ENCODE data around the gene CABLES1. TPM values are rescaled to one million over a fixed set of nuclear protein-coding genes. Genes with fewer than 3 reads are reported as not detected.

Gene CABLES1
- polyA plus RNA-seq, 3 donors, result 0.09 to 0.15 TPM; not detected in 1

DNA sequence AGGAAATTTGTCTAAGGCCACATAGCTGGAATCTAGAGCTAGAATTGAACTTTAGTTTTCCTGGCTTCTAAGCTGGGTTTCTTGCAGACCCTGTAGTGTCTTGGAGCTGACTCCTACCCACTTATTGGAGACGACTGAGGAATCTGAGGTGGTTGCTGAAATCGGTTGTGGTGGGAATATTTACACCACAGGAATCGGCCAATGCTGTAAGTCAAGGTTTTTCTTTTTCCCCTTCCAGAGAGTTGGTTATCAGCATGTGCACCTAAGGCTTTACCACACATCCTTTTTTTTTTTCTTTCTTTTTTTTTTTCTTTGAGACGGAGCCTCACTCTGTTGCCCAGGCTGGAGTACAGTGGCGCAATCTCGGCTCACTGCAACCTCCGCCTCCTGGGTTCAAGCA lies 9.4 kb downstream of the CABLES1 start:
- peaks cover 27% of the 10 kb centered on the region for H3K4me1 Mint-ChIP-seq
- Histone ChIP-seq H2AFZ (ENCODE audit: insufficient read depth, low read depth, low read length, poor library complexity, severe bottlenecking) (no peak overlapping the region), H3K27me3 (ENCODE audit: control insufficient read depth in 2 of 2, insufficient read depth in 2 of 2, low read length in 2 of 2) (no peaks in the 10 kb centered on the region), H4K20me1 (ENCODE audit: insufficient read depth, low read length) (no peaks in the 10 kb centered on the region), H3K9me3 (replicated peaks in 1 of 2; ENCODE audit: control insufficient read depth in 1 of 2, insufficient read depth in 1 of 2, low read length in 2 of 2) (no peaks in the 10 kb centered on the region), H3K9ac (ENCODE audit: insufficient read depth, low read length, poor library complexity, severe bottlenecking) (no peak overlapping the region), H3K4me2 (replicated peaks; ENCODE audit: extremely low read depth, low read length, poor library complexity, severe bottlenecking) (no peak overlapping the region), H3K36me3 (replicated peaks in 1 of 2; ENCODE audit: control insufficient read depth in 1 of 2, insufficient read depth in 2 of 2, low read length in 2 of 2) (no peaks in the 10 kb centered on the region), H3K4me1 (ENCODE audit: control insufficient read depth in 1 of 2, insufficient read depth in 2 of 2, low read length in 2 of 2) (peaks cover 20 to 25% of the 10 kb centered on the region in 2 donors), H3K27ac (ENCODE audit: low read depth in 1 of 2, low read length in 2 of 2) (no peak overlapping the region), H3K79me2 (ENCODE audit: insufficient read depth, low read length) (no peaks in the 10 kb centered on the region), H3K4me3 (replicated peaks in 1 of 3; ENCODE audit: low read depth in 2 of 3, low read length in 3 of 3) (no peak overlapping the region)
- no peaks in the 10 kb centered on the region for H3K36me3 Mint-ChIP-seq
- H3K9me3 Mint-ChIP-seq, result peaks cover 0 to 3% (median 0%) of the 10 kb centered on the region in 7 donors
- TF ChIP-seq, protein P1, sequence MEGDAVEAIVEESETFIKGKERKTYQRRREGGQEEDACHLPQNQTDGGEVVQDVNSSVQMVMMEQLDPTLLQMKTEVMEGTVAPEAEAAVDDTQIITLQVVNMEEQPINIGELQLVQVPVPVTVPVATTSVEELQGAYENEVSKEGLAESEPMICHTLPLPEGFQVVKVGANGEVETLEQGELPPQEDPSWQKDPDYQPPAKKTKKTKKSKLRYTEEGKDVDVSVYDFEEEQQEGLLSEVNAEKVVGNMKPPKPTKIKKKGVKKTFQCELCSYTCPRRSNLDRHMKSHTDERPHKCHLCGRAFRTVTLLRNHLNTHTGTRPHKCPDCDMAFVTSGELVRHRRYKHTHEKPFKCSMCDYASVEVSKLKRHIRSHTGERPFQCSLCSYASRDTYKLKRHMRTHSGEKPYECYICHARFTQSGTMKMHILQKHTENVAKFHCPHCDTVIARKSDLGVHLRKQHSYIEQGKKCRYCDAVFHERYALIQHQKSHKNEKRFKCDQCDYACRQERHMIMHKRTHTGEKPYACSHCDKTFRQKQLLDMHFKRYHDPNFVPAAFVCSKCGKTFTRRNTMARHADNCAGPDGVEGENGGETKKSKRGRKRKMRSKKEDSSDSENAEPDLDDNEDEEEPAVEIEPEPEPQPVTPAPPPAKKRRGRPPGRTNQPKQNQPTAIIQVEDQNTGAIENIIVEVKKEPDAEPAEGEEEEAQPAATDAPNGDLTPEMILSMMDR (IDR thresholded peaks at IDR 0.05), result no peak
- intact Hi-C loops (cut with micrococcal nuclease), result no loop called here
- no peak overlapping the region for H3K4me3 Mint-ChIP-seq
- no peak overlapping the region for H3K27ac Mint-ChIP-seq
- peaks cover 3 to 13% (median 7%) of the 10 kb centered on the region in 3 donors for H3K27me3 Mint-ChIP-seq (ENCODE audit: low read depth in 3 of 3)
- DNase-seq, result no peak
- WGBS (ENCODE audit: insufficient coverage), result no CpG with 5 or more reads among the region's 7 CpGs

DNA sequence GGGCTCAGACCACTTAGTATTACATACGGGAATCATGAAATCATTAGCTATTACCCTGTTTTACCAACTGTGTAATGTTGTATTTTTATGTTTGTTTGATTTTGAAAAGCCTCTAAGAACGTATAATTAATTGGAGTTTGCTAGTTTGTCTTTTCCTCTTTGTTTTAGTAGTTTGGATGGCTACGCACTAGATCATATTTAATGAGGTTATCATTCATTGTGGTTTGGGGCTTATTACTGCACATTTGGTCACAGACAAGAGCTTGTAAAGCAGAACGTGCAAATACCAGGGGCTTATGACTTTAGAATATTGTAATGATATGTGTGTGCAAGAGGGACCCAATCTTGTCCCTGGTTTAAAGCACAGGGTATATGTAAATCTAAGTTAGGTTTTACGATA lies 10.3 kb downstream of the CABLES1 start:
- H3K79me2 ChIP-seq (ENCODE audit: insufficient read depth, low read length), result no peaks in the 10 kb centered on the region
- no peaks in the 10 kb centered on the region for H3K36me3 Mint-ChIP-seq
- no CpG with 5 or more reads among the region's 5 CpGs for WGBS (ENCODE audit: insufficient coverage)

More for the DNA sequence above, 10.3 kb downstream of the CABLES1 start:
- Histone ChIP-seq H3K27ac (ENCODE audit: low read depth in 1 of 2, low read length in 2 of 2) (no peak overlapping the region), H3K4me3 (replicated peaks in 1 of 3; ENCODE audit: low read depth in 2 of 3, low read length in 3 of 3) (no peak overlapping the region), H3K27me3 (ENCODE audit: control insufficient read depth in 2 of 2, insufficient read depth in 2 of 2, low read length in 2 of 2) (no peaks in the 10 kb centered on the region), H3K4me2 (replicated peaks; ENCODE audit: extremely low read depth, low read length, poor library complexity, severe bottlenecking) (no peak overlapping the region), H3K36me3 (replicated peaks in 1 of 2; ENCODE audit: control insufficient read depth in 1 of 2, insufficient read depth in 2 of 2, low read length in 2 of 2) (no peaks in the 10 kb centered on the region), H3K4me1 (ENCODE audit: control insufficient read depth in 1 of 2, insufficient read depth in 2 of 2, low read length in 2 of 2) (peaks cover 20 to 25% of the 10 kb centered on the region in 2 donors), H4K20me1 (ENCODE audit: insufficient read depth, low read length) (no peaks in the 10 kb centered on the region), H3K9me3 (replicated peaks in 1 of 2; ENCODE audit: control insufficient read depth in 1 of 2, insufficient read depth in 1 of 2, low read length in 2 of 2) (no peaks in the 10 kb centered on the region), H3K9ac (ENCODE audit: insufficient read depth, low read length, poor library complexity, severe bottlenecking) (no peak overlapping the region), H2AFZ (ENCODE audit: insufficient read depth, low read depth, low read length, poor library complexity, severe bottlenecking) (no peak overlapping the region)
- H3K4me3 Mint-ChIP-seq, result no peak overlapping the region
- peaks cover 3 to 8% (median 7%) of the 10 kb centered on the region in 3 donors for H3K27me3 Mint-ChIP-seq (ENCODE audit: low read depth in 3 of 3)
- TF ChIP-seq, protein P1 (IDR thresholded peaks at IDR 0.05), result no peak
- no peak for DNase-seq
- H3K9me3 Mint-ChIP-seq, result peaks cover 0 to 5% (median 0%) of the 10 kb centered on the region in 7 donors
- H3K27ac Mint-ChIP-seq, result no peak overlapping the region
- intact Hi-C loops (cut with micrococcal nuclease), result no loop called here
- H3K4me1 Mint-ChIP-seq, result peaks cover 27% of the 10 kb centered on the region
